ENCODE data around the gene RRM1. TPM values are rescaled to one million over a fixed set of nuclear protein-coding genes. Genes with fewer than 3 reads are reported as not detected.

Gene RRM1
- total and polyA plus RNA-seq, 2 experiments from 2014 or later: 73.4 to 91.1 TPM

GRCh38 chr11:4071325-4071724, 23.3 kb upstream of the RRM1 start:
- Histone ChIP-seq H3F3A (ENCODE audit: insufficient read depth) (no peaks in the 10 kb centered on the region), H3K36me3 (ENCODE audit: low read depth) (no peaks in the 10 kb centered on the region), H3K27ac (no peak overlapping the region), H3K9me3 (ENCODE audit: low read depth) (no peaks in the 10 kb centered on the region), H3K9ac (no peak overlapping the region), H3K4me2 (ENCODE audit: unreplicated experiment) (no peak overlapping the region), H3K79me2 (ENCODE audit: insufficient read depth) (no peaks in the 10 kb centered on the region), H2AFZ (no peak overlapping the region), H3K4me3 (no peak overlapping the region), H3K4me1 (ENCODE audit: insufficient read depth) (no peaks in the 10 kb centered on the region), H3K9me2 (ENCODE audit: insufficient read depth) (no peaks in the 10 kb centered on the region), H3K27me3 (replicated peaks; ENCODE audit: insufficient read depth) (no peaks in the 10 kb centered on the region), H4K20me1 (ENCODE audit: insufficient read depth) (no peaks in the 10 kb centered on the region)
- DNase-seq: no peak
- no peak for TF ChIP-seq EZH2 (IDR thresholded peaks at IDR 0.05; ENCODE audit: insufficient read depth, poor library complexity, severe bottlenecking)
- no peak for TF ChIP-seq EZH2phosphoT487 (IDR thresholded peaks at IDR 0.05; ENCODE audit: insufficient read depth, low read depth)
- in situ Hi-C loops (cut with MboI): no loop called here

GRCh38 chr11:4071914-4072313, 22.7 kb upstream of the RRM1 start:
- no peaks in the 10 kb centered on the region for H3K9me3 ChIP-seq (ENCODE audit: low read depth)
- H3K4me1 ChIP-seq (ENCODE audit: insufficient read depth): no peaks in the 10 kb centered on the region
- H4K20me1 ChIP-seq (ENCODE audit: insufficient read depth): no peaks in the 10 kb centered on the region; the same call in 1 of the 2 replicates
- no peak overlapping the region for H3K9ac ChIP-seq
- in situ Hi-C loops (cut with MboI): no loop called here
- no peak overlapping the region for H3K4me2 ChIP-seq (ENCODE audit: unreplicated experiment)
- no peak overlapping the region for H3K27ac ChIP-seq
- H3K9me2 ChIP-seq (ENCODE audit: insufficient read depth): no peaks in the 10 kb centered on the region
- H3K27me3 ChIP-seq (replicated peaks; ENCODE audit: insufficient read depth): no peaks in the 10 kb centered on the region
- no peak overlapping the region for H3K4me3 ChIP-seq
- H3K36me3 ChIP-seq (ENCODE audit: low read depth): no peaks in the 10 kb centered on the region
- H2AFZ ChIP-seq: no peak overlapping the region
- DNase-seq: no peak
- no peaks in the 10 kb centered on the region for H3F3A ChIP-seq (ENCODE audit: insufficient read depth)
- no peak for TF ChIP-seq EZH2 (IDR thresholded peaks at IDR 0.05; ENCODE audit: insufficient read depth, poor library complexity, severe bottlenecking)
- no peak for TF ChIP-seq EZH2phosphoT487 (IDR thresholded peaks at IDR 0.05; ENCODE audit: insufficient read depth, low read depth)
- H3K79me2 ChIP-seq (ENCODE audit: insufficient read depth): no peaks in the 10 kb centered on the region

GRCh38 chr11:4072668-4073285, 21.8 kb upstream of the RRM1 start:
- no peaks in the 10 kb centered on the region for H3F3A ChIP-seq (ENCODE audit: insufficient read depth)
- no peaks in the 10 kb centered on the region for H3K27me3 ChIP-seq (replicated peaks; ENCODE audit: insufficient read depth)
- H3K27ac ChIP-seq: no peak overlapping the region
- no peaks in the 10 kb centered on the region for H3K4me1 ChIP-seq (ENCODE audit: insufficient read depth)
- H3K9me3 ChIP-seq (ENCODE audit: low read depth): no peaks in the 10 kb centered on the region
- no peak overlapping the region for H3K4me3 ChIP-seq
- H3K9me2 ChIP-seq (ENCODE audit: insufficient read depth): no peaks in the 10 kb centered on the region
- 14 to 22% methylated on average over 4 of the region's 4 CpGs for WGBS, 2 experiments (ENCODE audit: low coverage in 1 of 2, low lambda C conversion rate in 2 of 2, missing lambda C conversion rate in 2 of 2)
- peak; percentile 83 for DNase-seq
- in situ Hi-C loops (cut with MboI): no loop called here
- H3K79me2 ChIP-seq (ENCODE audit: insufficient read depth): no peaks in the 10 kb centered on the region
- TF ChIP-seq EZH2phosphoT487 (IDR thresholded peaks at IDR 0.05; ENCODE audit: insufficient read depth, low read depth) (no peak), EZH2 (IDR thresholded peaks at IDR 0.05; ENCODE audit: insufficient read depth, poor library complexity, severe bottlenecking) (no peak)
- peak overlapping the region; percentile 26; the same call in 1 of the 2 replicates for H2AFZ ChIP-seq
- H3K36me3 ChIP-seq (ENCODE audit: low read depth): no peaks in the 10 kb centered on the region
- H3K9ac ChIP-seq: no peak overlapping the region
- H3K4me2 ChIP-seq (ENCODE audit: unreplicated experiment): no peak overlapping the region
- no peaks in the 10 kb centered on the region; the same call in 1 of the 2 replicates for H4K20me1 ChIP-seq (ENCODE audit: insufficient read depth)

- no peaks in the 10 kb centered on the region for H3K9me3 ChIP-seq (ENCODE audit: low read depth)
- H3K4me3 ChIP-seq: no peak overlapping the region
- no peaks in the 10 kb centered on the region for H3K36me3 ChIP-seq (ENCODE audit: low read depth)
- H3K79me2 ChIP-seq (ENCODE audit: insufficient read depth): no peaks in the 10 kb centered on the region
- H3F3A ChIP-seq (ENCODE audit: insufficient read depth): no peaks in the 10 kb centered on the region
- no peak overlapping the region for H3K9ac ChIP-seq
- no peak for TF ChIP-seq EZH2phosphoT487 (IDR thresholded peaks at IDR 0.05; ENCODE audit: insufficient read depth, low read depth)
- no peak for TF ChIP-seq EZH2 (IDR thresholded peaks at IDR 0.05; ENCODE audit: insufficient read depth, poor library complexity, severe bottlenecking)
- H3K4me1 ChIP-seq (ENCODE audit: insufficient read depth): no peaks in the 10 kb centered on the region
- no peak overlapping the region for H2AFZ ChIP-seq
- no peaks in the 10 kb centered on the region for H3K9me2 ChIP-seq (ENCODE audit: insufficient read depth)
- H3K27ac ChIP-seq: no peak overlapping the region
- no peaks in the 10 kb centered on the region for H3K27me3 ChIP-seq (replicated peaks; ENCODE audit: insufficient read depth)
- WGBS, 2 experiments (ENCODE audit: low coverage in 1 of 2, low lambda C conversion rate in 2 of 2, missing lambda C conversion rate in 2 of 2): 85 to 86% methylated on average over 7 of the region's 7 CpGs
- H4K20me1 ChIP-seq (ENCODE audit: insufficient read depth): no peaks in the 10 kb centered on the region; the same call in 1 of the 2 replicates
- DNase-seq: no peak
- in situ Hi-C loops (cut with MboI): no loop called here
- no peak overlapping the region for H3K4me2 ChIP-seq (ENCODE audit: unreplicated experiment)
These were observed 20.3 kb upstream of the RRM1 start for GRCh38 chr11:4074266-4074665.

GRCh38 chr11:4076774-4077173, 17.8 kb upstream of the RRM1 start:
- H3K4me1 ChIP-seq (ENCODE audit: insufficient read depth): no peaks in the 10 kb centered on the region
- H3K79me2 ChIP-seq (ENCODE audit: insufficient read depth): no peaks in the 10 kb centered on the region
- H3K9ac ChIP-seq: no peak overlapping the region
- no peak overlapping the region for H2AFZ ChIP-seq
- H3K27me3 ChIP-seq (replicated peaks; ENCODE audit: insufficient read depth): no peaks in the 10 kb centered on the region
- no peak overlapping the region for H3K27ac ChIP-seq
- H3K9me3 ChIP-seq (ENCODE audit: low read depth): no peaks in the 10 kb centered on the region
- H3K36me3 ChIP-seq (ENCODE audit: low read depth): no peaks in the 10 kb centered on the region
- in situ Hi-C loops (cut with MboI): no loop called here
- H3F3A ChIP-seq (ENCODE audit: insufficient read depth): no peaks in the 10 kb centered on the region
- no peaks in the 10 kb centered on the region for H3K9me2 ChIP-seq (ENCODE audit: insufficient read depth)
- no peak overlapping the region for H3K4me2 ChIP-seq (ENCODE audit: unreplicated experiment)
- H3K4me3 ChIP-seq: no peak overlapping the region
- DNase-seq: no peak
- no peaks in the 10 kb centered on the region; the same call in 1 of the 2 replicates for H4K20me1 ChIP-seq (ENCODE audit: insufficient read depth)
- TF ChIP-seq EZH2 (IDR thresholded peaks at IDR 0.05; ENCODE audit: insufficient read depth, poor library complexity, severe bottlenecking) (no peak), EZH2phosphoT487 (IDR thresholded peaks at IDR 0.05; ENCODE audit: insufficient read depth, low read depth) (no peak)
- 100% methylated on average over 1 of the region's 1 CpG for WGBS, 2 experiments (ENCODE audit: low coverage in 1 of 2, low lambda C conversion rate in 2 of 2, missing lambda C conversion rate in 2 of 2)

Data from GM23248 (cell line).